Activated naive CD4-positive, alpha-beta T cell treated with Interleukin-2 at 50 U/mL for 16 hours (primary cell): ENCODE measurements around the gene TRAK1.

Experiments
- DNase-seq: peaks from one replicate; pipeline ENCODE4 v3.0.0-alpha.2; 2020

The TRAK1 gene

GRCh38 chr3:42159706-42160472 is 68.7 kb downstream of the TRAK1 start:
- peak; percentile 17 for DNase-seq

- DNase-seq: no peak
Measured at GRCh38 chr3:42161050-42161935, 70.1 kb downstream of the TRAK1 start.

- no peak for DNase-seq
Measured at GRCh38 chr3:42162462-42162861, 71.3 kb downstream of the TRAK1 start.

- DNase-seq: no peak
Measured at GRCh38 chr3:42163622-42164244, 72.6 kb downstream of the TRAK1 start.

GRCh38 chr3:42164656-42165055 is 73.5 kb downstream of the TRAK1 start:
- no peak for DNase-seq

- no peak for DNase-seq
Measured at GRCh38 chr3:42165211-42165610, 74.1 kb downstream of the TRAK1 start.

GRCh38 chr3:42166214-42166613 is 75.1 kb downstream of the TRAK1 start:
- no peak for DNase-seq

DNA sequence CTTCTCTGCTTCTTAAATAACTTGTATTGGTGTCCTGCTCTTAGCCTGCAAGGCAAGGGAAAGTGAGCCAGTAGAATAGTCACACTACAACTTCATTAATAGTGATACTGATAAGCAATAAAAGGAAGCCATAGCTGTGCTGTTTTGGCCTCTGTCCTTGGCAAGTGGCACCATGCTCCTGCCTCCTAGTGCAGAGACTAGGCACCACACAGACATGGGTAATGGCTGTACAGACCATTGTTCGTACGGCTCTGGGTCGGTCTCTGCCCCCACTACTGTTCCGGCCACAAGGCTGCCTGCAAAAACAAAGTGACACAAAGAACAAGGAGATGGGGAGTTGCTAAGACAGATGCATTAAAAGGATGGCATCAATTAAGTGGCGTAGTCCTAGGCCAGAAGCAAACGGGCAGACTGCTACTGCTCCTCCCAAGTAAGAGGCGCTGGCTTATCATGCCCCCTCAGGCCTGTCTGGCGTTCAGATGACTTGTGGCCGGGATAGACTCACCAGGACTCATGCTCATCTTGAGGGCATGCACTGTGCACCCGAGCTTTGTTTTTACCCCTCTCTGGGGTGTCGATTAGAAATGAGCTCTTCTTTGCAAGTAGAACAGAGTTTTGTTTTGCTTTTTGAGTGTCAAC is 75.6 kb downstream of the TRAK1 start:
- DNase-seq: no peak

GRCh38 chr3:42169579-42170120 is 78.5 kb downstream of the TRAK1 start:
- no peak for DNase-seq

- no peak for DNase-seq
Measured at GRCh38 chr3:42172047-42172654, 81.0 kb downstream of the TRAK1 start.

- no peak for DNase-seq
Measured at GRCh38 chr3:42173307-42173706, 82.2 kb downstream of the TRAK1 start.

GRCh38 chr3:42174679-42175385 is 83.7 kb downstream of the TRAK1 start:
- no peak for DNase-seq

DNA sequence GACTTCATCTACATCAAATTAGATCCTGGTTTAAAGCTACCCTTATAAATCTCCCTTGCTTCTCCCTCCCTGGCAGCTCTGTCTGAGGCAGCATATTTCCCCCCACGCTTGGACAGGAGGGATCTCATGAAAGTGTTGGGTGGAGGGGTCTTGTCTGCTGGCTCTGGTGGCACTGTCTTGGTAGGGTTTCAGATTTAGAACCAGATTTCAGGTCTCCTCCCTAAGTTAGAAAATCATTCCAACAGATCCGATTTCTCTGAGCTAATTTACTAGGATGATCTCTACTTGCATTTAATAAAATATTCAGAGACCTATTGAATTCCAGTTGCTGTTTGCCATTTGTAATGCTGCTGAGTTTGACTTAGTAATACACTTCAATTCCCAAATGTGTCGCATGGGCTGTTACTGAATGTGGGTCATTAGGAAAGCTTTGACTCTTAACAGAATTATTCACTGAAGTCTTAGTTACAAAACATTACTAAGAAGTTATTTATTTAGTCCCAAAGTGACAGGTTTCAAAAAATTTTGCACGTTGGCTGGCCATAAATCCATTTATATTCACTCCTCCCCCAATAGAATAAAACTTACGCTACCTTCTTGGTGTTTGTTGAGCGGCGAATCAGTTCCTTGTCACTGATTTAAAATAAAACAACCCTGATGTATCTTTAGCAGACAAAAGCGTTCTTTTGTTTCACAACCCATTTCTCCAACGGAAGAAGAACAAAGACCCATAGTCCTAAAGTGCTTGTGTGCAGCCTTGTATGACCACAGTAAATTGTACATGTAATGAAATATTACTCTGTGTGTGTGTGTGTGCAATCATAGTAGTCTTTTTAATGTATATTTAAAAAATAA is 84.5 kb downstream of the TRAK1 start:
- DNase-seq: no peak

DNA sequence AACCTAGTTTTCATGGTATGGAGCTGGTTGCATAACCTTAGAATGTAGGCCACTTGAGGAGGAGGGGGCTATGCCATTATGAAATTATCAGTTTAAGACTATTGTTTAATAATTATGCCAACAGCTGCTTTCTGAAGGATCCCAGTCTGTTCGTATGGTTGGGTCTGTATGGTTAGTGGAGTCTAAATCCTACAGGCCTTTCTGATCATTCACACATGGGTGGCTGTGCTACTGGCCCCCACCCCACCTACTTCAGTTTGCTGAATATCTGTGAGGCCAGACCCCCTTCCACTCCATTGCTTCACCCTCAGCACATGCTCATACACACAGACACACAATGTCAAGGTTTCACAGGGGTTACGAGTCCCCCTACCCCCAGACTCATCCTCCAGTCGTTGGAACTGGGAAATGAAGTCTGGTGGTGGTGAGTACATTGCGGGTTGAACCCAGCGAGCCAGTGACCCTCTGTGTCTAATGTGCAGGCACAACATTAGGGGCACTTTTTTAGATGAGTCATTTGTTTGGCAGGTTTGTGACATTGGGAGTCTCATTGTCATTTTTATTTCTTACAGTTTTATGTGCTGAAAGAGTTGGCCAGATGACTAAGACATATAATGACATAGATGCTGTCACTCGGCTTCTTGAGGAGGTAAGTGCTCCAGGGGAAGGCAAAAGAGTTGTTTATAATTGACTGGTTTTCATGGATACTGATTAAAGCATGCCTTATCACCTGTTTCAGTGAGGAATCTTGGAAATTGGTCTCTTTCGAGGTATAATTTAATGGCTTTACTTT is 85.3 kb downstream of the TRAK1 start:
- no peak for DNase-seq

DNA sequence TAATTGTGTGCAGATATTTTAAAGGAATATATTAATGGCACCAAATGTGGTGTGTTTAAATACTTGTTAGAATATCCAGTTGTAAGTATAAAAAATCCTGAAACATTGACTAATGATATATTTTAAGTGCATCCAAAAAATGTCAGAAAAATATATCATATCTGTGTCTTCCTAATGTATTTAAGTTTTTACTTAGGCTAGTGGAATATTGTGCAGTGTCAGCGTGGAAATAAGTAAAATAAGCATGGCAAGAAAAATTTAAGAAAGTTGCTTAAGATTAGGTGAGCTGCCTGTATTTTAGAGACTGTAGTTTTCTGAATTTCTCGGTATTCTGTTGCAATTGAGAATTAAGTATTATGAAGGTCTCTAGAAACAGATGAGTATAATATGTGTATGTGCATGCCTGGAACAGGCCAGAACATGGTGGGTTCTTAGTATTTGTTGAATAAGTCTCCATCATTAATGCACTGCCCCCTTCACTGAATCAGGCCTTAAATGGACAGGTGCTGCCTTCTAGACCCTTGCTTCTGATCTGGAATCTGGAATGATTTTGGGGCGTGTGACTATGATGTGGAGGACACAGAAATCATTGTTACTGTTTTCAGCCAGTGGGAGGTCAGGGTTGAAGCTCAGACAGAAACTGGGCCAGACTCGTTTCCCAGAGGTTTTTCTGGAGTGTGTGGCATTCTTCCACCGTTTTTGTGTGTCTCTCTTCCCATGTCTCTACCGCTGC is 86.1 kb downstream of the TRAK1 start:
- no peak for DNase-seq

DNA sequence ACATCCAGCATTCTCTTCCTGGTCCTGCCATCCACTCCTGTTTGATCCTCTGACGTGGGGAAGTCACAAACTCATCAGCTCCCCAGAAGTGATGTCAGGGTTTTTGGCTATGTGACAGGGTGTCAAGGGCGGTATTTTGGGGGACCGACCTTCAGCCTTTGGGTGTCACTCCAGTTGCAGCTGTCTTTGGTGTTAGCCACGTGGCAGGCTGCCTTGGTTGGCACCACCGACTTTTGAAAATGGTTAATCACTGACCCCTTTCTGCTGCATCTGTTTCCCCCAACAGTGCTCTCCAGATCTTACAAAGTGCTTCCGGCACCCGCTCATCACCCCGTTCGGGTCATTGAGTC is 86.6 kb downstream of the TRAK1 start:
- no peak for DNase-seq

- DNase-seq: no peak
Measured at GRCh38 chr3:42179110-42179725, 88.1 kb downstream of the TRAK1 start.

DNA sequence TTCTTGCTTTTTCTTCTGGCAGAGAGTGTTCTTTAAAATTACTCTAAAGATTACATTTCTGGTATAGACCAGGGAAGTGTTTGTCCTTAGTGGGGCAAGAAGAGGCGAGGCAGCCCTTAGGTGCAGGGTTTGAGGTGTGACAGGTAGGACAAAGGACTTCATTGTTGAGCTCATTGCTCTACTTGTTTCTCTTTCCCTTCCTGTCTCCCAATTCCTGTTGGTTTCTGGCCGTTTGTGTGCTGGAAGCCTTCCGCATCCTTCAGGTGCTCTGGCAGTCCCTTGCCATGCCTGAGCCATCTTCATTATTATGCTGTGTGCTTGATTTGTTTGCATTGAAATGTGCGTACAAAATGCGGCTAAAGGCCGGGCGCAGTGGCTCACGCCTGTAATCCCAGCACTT is 89.7 kb downstream of the TRAK1 start:
- no peak for DNase-seq

DNA sequence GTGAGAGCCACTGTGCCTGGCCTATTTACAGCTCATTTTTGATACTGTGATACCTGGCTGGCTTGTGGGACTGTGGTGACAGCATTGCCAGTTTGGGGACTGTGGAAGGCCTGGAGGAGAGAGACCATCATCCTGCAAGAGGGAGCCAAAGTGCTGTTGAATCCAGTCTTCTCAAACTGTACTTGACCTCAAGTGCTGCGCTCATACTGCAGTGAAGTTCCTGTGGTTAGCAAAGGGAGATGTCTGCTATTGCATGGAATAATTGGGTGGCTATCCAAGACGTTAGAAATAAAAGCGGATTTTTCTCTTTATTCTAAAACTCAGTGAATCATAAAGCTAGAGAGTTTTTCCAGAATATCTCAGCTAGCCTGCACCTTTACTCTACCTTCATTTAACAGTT is 91.4 kb downstream of the TRAK1 start:
- DNase-seq: no peak
